Skeletal muscle satellite cell (primary cell): ENCODE measurements around the gene ABCC1.

ENCODE experiments used
- H3K27me3 ChIP-seq: 2 replicates; pipeline ENCODE4 v1.7.0; 2013; ENCODE audit warnings: low read length; ENCODE audit not compliant: control insufficient read depth, insufficient read depth
- H3K36me3 ChIP-seq: 2 replicates; pipeline ENCODE4 v1.7.0; 2013; ENCODE audit warnings: mild to moderate bottlenecking, control low read depth, low read length; ENCODE audit not compliant: insufficient read depth
- H3K4me1 ChIP-seq: 2 replicates; pipeline ENCODE4 v1.7.0; 2013; ENCODE audit warnings: low read length; ENCODE audit not compliant: control insufficient read depth, insufficient read depth
- H3K4me2 ChIP-seq: 2 replicates; pipeline ENCODE4 v1.7.0; 2013; ENCODE audit warnings: mild to moderate bottlenecking, low read length
- H3K4me3 ChIP-seq: 2 replicates; pipeline ENCODE4 v1.7.0; 2013; ENCODE audit warnings: low read length
- H3K9ac ChIP-seq: 2 replicates; pipeline ENCODE4 v1.7.0; 2013; ENCODE audit warnings: mild to moderate bottlenecking, low read depth, low read length, moderate library complexity
- H3K9me3 ChIP-seq: replicated peaks from 2 replicates; pipeline ENCODE4 v1.7.0; 2013; ENCODE audit warnings: mild to moderate bottlenecking, control low read depth, low read length

The ABCC1 gene

DNA sequence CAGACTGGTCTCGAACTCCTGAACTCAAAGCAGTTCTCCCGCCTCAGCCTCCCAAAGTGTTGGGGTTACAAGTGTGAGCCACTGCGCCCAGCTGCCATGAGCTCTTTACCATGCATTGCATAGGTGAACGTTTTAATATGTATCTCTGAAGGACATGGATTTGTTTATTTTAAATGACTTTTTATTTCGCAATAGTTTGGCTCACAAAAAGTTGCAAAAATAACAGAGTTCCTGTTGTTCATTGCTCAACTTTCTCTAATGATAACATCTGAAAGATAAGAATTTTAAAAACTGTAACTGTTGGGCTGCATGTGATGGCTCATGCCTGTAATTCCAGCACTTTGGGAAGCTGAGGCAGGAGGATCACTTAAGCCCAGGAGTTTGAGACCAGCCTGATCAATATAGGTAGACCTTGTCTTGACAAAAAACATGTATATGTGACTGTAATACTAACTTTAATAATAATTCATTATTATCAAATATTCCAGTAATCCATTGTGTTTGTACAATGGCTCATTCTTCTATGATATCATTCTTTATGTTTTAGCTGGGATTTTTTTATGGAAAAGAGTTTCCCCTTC, 80.1 kb downstream of the ABCC1 start:
- Histone ChIP-seq H3K4me1 (peaks cover 50% of the 10 kb centered on the region), H3K4me3 (no peak overlapping the region), H3K36me3 (peaks cover 40% of the 10 kb centered on the region), H3K4me2 (no peak overlapping the region), H3K9me3 (no peaks in the 10 kb centered on the region), H3K9ac (no peak overlapping the region), H3K27me3 (no peaks in the 10 kb centered on the region)

DNA sequence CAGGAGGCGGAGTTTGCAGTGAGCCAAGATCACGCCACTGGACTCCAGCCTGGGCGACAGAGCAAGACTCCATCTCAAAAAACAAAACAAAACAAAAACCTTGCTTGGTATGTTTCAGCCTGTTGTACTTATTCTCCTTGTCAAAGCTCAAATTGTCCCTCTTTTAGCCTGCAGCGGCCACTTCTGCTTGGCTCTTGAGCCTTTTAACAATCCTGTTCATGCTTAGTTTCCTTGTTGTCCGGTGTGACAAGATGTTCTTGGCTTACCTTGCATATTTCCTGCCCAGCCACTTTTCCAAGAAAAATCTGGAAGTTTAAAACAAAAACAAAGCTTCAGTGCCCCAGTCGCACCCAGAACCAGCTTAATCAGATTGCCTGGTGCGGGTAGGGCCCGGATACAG, 81.0 kb downstream of the ABCC1 start:
- H3K4me2 ChIP-seq, result no peak overlapping the region
- H3K4me1 ChIP-seq, result peaks cover 41% of the 10 kb centered on the region
- no peaks in the 10 kb centered on the region for H3K27me3 ChIP-seq
- no peaks in the 10 kb centered on the region for H3K9me3 ChIP-seq
- H3K36me3 ChIP-seq, result peaks cover 37% of the 10 kb centered on the region
- no peak overlapping the region for H3K4me3 ChIP-seq
- H3K9ac ChIP-seq, result no peak overlapping the region

DNA sequence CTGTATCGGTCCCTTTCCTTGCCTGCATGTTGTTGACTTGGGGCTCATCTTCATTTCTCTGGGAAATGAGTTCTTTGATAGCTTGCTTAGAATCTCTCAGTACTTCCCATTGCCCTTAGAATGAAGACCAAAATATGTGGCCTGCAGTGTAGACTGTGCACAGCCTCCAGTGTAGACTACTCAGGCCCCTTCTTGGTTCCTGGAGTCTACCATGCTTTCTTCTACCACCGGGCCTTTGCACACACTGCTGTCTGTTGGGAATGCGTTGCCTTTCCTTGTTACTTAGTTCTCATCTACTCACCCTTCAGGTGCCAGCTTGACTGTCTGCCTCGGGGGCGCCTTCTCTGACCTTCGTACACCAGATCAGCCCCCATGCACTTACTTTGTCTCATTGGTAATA, 82.0 kb downstream of the ABCC1 start:
- H3K27me3 ChIP-seq, result no peaks in the 10 kb centered on the region
- H3K4me3 ChIP-seq, result no peak overlapping the region
- H3K9me3 ChIP-seq, result no peaks in the 10 kb centered on the region
- H3K4me2 ChIP-seq, result no peak overlapping the region
- peaks cover 47% of the 10 kb centered on the region for H3K36me3 ChIP-seq
- no peak overlapping the region for H3K9ac ChIP-seq
- peaks cover 32% of the 10 kb centered on the region for H3K4me1 ChIP-seq

DNA sequence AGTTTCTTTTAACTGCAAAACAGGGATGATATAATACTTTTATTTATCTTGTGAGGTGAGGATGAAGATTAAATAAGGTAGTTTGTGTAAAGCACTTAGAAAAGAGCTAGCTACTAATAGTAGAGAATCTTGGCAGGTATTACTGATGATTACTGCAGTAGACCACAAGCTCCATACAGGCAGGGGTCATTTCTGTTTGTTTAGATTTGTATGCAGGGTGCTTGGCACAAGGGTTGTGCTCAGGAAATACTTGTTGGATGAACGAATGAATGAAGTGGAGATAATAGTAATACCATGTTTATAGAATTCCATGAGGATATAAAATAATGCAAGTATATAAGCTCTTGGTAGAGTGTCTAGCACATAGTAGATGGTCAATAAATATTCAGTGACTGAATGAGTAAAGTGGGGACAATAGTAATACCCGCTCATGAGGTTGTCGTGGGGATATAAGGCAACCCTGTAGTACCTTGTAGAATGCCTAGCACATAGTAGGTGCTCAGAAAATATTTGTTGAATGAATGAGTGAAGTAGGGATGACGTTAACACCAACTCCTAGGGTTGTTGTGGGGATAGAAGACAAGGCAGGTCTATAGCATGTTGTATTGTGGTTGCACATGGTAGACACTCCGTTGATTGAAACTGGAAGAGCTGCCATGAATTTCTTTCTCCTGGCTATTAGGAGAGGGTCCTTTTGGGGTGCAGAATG, 83.0 kb downstream of the ABCC1 start:
- Histone ChIP-seq H3K4me1 (peaks cover 24% of the 10 kb centered on the region), H3K4me2 (no peak overlapping the region), H3K27me3 (no peaks in the 10 kb centered on the region), H3K36me3 (peaks cover 57% of the 10 kb centered on the region), H3K9ac (no peak overlapping the region), H3K9me3 (no peaks in the 10 kb centered on the region), H3K4me3 (no peak overlapping the region)

DNA sequence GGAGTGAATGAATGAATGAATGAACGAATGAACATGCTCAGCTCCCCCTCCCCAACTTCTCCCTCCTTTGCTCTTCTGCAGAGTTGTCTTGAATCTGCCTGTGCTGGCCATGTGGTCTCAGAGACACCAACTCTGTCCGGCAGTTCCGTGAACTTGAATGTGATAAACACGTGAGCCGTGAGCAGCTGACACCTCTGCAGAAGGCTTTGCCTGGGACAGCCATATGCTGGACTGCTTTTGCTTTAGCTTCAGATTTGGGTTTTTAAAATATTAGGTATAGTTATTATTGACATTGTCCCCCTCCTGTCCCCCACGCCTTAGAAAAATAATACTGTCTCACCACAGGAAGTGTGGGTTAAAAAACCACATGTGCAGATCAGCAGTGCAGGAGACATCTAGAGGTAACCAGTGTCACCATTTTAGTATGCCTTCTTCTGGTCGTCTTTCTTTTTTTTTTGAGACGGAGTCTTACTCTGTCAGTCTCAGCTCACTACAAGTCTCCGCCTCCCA, 83.8 kb downstream of the ABCC1 start:
- no peak overlapping the region for H3K9ac ChIP-seq
- no peak overlapping the region for H3K4me2 ChIP-seq
- no peaks in the 10 kb centered on the region for H3K9me3 ChIP-seq
- peaks cover 59% of the 10 kb centered on the region for H3K36me3 ChIP-seq
- no peak overlapping the region for H3K4me3 ChIP-seq
- H3K27me3 ChIP-seq, result no peaks in the 10 kb centered on the region
- peaks cover 24% of the 10 kb centered on the region for H3K4me1 ChIP-seq

DNA sequence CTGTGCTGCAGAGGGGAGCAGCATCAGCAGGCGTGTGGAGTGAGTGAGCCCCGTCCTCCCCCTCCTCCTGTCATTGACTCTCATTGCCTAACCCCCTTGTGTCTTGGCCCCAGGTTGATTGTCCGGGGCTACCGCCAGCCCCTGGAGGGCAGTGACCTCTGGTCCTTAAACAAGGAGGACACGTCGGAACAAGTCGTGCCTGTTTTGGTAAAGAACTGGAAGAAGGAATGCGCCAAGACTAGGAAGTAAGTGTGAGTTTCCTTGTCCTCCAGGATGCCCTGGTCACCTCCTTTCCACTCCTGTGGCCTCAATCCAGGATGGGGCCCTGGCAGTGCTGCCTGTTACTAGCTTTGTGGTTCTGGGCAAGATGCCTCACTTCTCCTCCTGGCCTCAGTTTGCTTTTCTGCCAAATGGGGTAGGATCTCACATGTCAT, 87.0 kb downstream of the ABCC1 start:
- no peak overlapping the region for H3K9ac ChIP-seq
- no peak overlapping the region for H3K4me3 ChIP-seq
- no peaks in the 10 kb centered on the region for H3K9me3 ChIP-seq
- no peak overlapping the region for H3K4me2 ChIP-seq
- H3K36me3 ChIP-seq, result peaks cover 57% of the 10 kb centered on the region
- H3K27me3 ChIP-seq, result no peaks in the 10 kb centered on the region
- peaks cover 12% of the 10 kb centered on the region for H3K4me1 ChIP-seq

GRCh38 chr16:16037521-16037920, 88.1 kb downstream of the ABCC1 start:
- no peak overlapping the region for H3K4me3 ChIP-seq
- no peak overlapping the region for H3K9ac ChIP-seq
- H3K36me3 ChIP-seq, result peaks cover 58% of the 10 kb centered on the region
- no peaks in the 10 kb centered on the region for H3K27me3 ChIP-seq
- H3K4me1 ChIP-seq, result peaks cover 18% of the 10 kb centered on the region
- no peaks in the 10 kb centered on the region for H3K9me3 ChIP-seq
- H3K4me2 ChIP-seq, result no peak overlapping the region

DNA sequence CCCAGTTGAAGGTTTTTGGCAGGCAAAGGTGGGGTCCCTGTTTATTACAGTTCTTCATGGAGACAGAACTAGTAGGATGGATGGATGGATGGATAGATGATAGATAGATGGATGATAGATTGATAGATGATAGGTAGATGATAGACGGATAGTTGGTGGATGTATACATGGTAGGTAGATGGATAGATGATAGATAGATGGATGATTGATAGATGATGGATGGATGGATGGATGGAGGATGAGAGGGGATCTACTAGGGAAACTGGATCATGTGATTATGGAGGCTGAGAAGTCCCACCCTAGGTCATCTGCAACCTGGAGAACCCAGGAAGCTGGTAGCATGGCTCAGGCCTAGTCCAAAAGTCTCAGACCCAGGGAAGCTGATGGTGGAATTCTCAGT, 88.6 kb downstream of the ABCC1 start:
- no peak overlapping the region for H3K4me3 ChIP-seq
- no peaks in the 10 kb centered on the region for H3K27me3 ChIP-seq
- H3K9ac ChIP-seq, result no peak overlapping the region
- no peaks in the 10 kb centered on the region for H3K9me3 ChIP-seq
- H3K4me2 ChIP-seq, result no peak overlapping the region
- H3K4me1 ChIP-seq, result peaks cover 13% of the 10 kb centered on the region
- peaks cover 54% of the 10 kb centered on the region for H3K36me3 ChIP-seq

DNA sequence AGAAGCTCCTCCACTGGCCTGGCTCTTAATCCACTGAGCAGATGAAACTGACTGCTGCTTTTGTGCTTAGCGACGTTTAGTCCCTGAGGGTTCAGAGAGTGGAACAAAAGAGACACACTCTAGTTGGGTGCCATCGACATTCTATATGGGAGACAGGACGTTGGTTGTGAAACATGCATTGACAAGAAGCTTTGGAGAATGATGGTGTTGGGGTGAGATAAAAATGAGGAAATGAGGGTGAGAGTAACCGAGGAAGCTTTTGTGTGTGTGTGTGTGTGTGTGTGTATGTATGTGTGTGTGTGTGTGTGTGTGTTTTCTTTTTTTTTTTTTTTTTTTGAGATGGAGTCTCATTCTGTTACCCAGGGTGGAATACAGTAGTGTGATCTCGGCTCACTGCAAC, 89.5 kb downstream of the ABCC1 start:
- H3K4me1 ChIP-seq, result peaks cover 8% of the 10 kb centered on the region
- H3K27me3 ChIP-seq, result no peaks in the 10 kb centered on the region
- H3K36me3 ChIP-seq, result peaks cover 48% of the 10 kb centered on the region
- H3K9ac ChIP-seq, result no peak overlapping the region
- no peak overlapping the region for H3K4me2 ChIP-seq
- H3K4me3 ChIP-seq, result no peak overlapping the region
- H3K9me3 ChIP-seq, result no peaks in the 10 kb centered on the region

GRCh38 chr16:16041196-16041892, 91.9 kb downstream of the ABCC1 start:
- Histone ChIP-seq H3K27me3 (no peaks in the 10 kb centered on the region), H3K4me2 (no peak overlapping the region), H3K36me3 (peaks cover 61% of the 10 kb centered on the region), H3K4me1 (peaks cover 12% of the 10 kb centered on the region), H3K4me3 (no peak overlapping the region), H3K9me3 (no peaks in the 10 kb centered on the region), H3K9ac (no peak overlapping the region)

DNA sequence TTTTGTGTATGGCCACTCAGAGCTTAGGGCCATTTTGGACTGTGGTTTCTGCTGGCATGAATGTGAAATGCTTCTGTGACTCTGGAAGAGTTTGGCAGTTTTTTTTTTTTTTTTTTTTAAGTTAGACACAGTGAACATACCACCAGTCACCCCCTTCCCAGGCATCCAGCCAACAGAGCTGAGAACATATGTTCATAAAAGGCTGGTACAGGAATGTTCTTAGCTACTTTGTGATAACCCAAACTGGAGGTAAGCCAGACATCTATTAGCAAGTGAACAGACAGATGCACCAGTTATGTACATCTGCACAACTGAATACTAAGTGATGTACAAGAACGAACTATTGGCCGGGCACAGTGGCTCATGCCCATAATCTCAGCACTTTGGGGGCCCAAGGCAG, 92.7 kb downstream of the ABCC1 start:
- H3K36me3 ChIP-seq, result peaks cover 60% of the 10 kb centered on the region

More for the DNA sequence above, 92.7 kb downstream of the ABCC1 start:
- Histone ChIP-seq H3K4me1 (peaks cover 12% of the 10 kb centered on the region), H3K9ac (no peak overlapping the region), H3K4me2 (no peak overlapping the region), H3K4me3 (no peak overlapping the region), H3K27me3 (no peaks in the 10 kb centered on the region), H3K9me3 (no peaks in the 10 kb centered on the region)
